OCI-LY3 (cell line): ENCODE data around the gene PRKAR1B.
"Not testable (repeated sequence)": the region's sequence is repeated elsewhere in the genome, so short reads cannot be mapped to it uniquely, and the experiment has no call there.

Source experiments
- H2AFZ ChIP-seq: fragments of 200-600, 300-600 bp; shearing (Covaris generic); 2 replicates; pipeline ENCODE4 v1.6.0; 2014; ENCODE audit warnings: antibody characterized with exemption, low read depth, low read length
- H3K27ac ChIP-seq: fragments of 200-600, 300-600 bp; sonication (generic); 2 replicates; pipeline ENCODE4 v1.5.1; 2014; ENCODE audit warnings: mild to moderate bottlenecking, low read length, moderate library complexity, mixed read lengths
- H3K27me3 ChIP-seq: fragments of 200-600, 300-600 bp; sonication (generic); 2 replicates; pipeline ENCODE4 v1.6.1; 2014; ENCODE audit warnings: low read depth, low read length, mixed read lengths
- H3K36me3 ChIP-seq: fragments of 200-600, 300-600 bp; sonication (generic); replicated peaks from 2 replicates; pipeline ENCODE3; 2014; ENCODE audit warnings: low read depth, low read length, mixed read lengths
- H3K4me1 ChIP-seq: fragments of 300-600, 200-600 bp; sonication (generic); 2 replicates; pipeline ENCODE4 v1.6.1; 2014; ENCODE audit warnings: low read length, mixed read lengths
- H3K4me2 ChIP-seq: fragments of 200-600, 300-600 bp; sonication (generic); 2 replicates; pipeline ENCODE4 v1.6.1; 2014; ENCODE audit warnings: low read length, mixed read lengths
- H3K4me3 ChIP-seq: fragments of 300-600, 200-600 bp; sonication (generic); 2 replicates; pipeline ENCODE4 v1.5.1; 2014; ENCODE audit warnings: antibody characterized with exemption, mild to moderate bottlenecking, low read length, moderate library complexity
- H3K79me2 ChIP-seq: fragments of 300-600, 200-600 bp; shearing (Covaris generic); 2 replicates; pipeline ENCODE4 v1.6.1; 2014; ENCODE audit warnings: mild to moderate bottlenecking, low read length, mixed read lengths
- H3K9ac ChIP-seq: fragments of 300-600, 200-600 bp; shearing (Covaris generic); 2 replicates; pipeline ENCODE4 v1.6.0; 2014; ENCODE audit warnings: mild to moderate bottlenecking, low read length, moderate library complexity
- H3K9me3 ChIP-seq: fragments of 200-600, 300-600 bp; shearing (Covaris generic); 2 replicates; pipeline ENCODE4 v1.6.1; 2014; ENCODE audit warnings: low read length, mixed read lengths; ENCODE audit not compliant: insufficient read depth
- H4K20me1 ChIP-seq: fragments of 200-600, 300-600 bp; sonication (generic); 2 replicates; pipeline ENCODE4 v1.6.1; 2016; ENCODE audit warnings: low read length, mixed read lengths; ENCODE audit not compliant: insufficient read depth
- EZH2phosphoT487 ChIP-seq: fragments of 200-600 bp; shearing (Covaris generic); IDR thresholded peaks from 2 replicates; pipeline ENCODE4 v1.6.1; 2018; ENCODE audit warnings: antibody characterized with exemption, mixed run types, low read depth
- TF ChIP-seq, protein P1 (sequence below): fragments of 200-600, 300-600 bp; sonication (generic); IDR thresholded peaks from 2 replicates; pipeline ENCODE4 v1.5.1; 2014; ENCODE audit warnings: antibody characterized with exemption, low read length, low read depth

PRKAR1B gene

DNA sequence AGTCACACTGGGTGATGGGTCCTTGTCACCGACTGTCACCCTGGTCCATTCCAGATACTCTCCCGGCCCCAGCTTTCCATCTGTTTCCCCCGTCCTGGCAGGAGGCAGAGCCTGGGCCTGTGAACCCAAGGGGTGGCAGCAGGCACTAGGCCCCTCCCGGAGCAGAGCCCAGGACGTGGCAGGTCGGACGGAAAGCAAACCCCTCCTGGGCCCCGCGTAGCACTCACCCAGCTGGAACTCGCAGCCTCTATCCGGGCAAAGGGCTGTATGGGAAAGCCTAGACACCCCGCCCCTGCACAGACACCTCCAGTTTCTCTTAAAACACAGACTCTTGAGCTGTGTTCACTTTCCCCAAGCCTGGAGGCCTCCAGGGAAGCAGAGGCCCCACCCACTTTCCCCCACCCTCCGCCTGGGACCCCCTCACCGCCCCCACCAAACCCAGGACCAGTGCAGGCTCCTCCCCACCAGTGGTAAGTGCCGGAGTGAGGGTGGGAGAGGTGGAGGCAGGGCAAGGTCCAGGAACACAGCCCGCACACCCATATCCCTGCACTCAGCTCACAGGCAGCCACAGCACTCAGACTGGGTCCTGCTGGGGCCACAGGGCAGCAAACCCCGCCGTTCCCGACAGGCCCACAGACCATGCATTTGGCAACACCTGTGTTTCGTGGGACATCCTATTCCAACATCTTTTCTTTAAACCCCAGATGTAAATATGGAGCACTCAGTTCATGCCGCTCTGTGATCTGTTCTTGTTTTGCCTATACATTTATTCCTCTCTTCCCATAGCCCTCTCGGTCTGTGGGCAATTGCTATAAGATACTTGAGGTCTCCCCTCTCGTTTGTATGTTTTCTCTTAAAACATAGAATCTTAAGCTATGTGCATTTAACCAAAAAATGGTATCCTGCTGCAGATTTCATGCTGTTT, 109.2 kb downstream of the PRKAR1B start:
- Histone ChIP-seq H3K9me3 (0 out of 2 replicates have a peak, but pooled peaks cover 8% of the 10 kb centered on the region), H2AFZ (no peak overlapping the region), H3K9ac (no peak overlapping the region), H3K4me1 (no peaks in the 10 kb centered on the region), H3K27me3 (no peaks in the 10 kb centered on the region), H3K36me3 (peaks cover 6% of the 10 kb centered on the region), H3K27ac (no peak overlapping the region), H3K4me2 (no peak overlapping the region), H4K20me1 (no peaks in the 10 kb centered on the region), H3K79me2 (no peaks in the 10 kb centered on the region), H3K4me3 (no peak overlapping the region)
- TF ChIP-seq, protein P1, sequence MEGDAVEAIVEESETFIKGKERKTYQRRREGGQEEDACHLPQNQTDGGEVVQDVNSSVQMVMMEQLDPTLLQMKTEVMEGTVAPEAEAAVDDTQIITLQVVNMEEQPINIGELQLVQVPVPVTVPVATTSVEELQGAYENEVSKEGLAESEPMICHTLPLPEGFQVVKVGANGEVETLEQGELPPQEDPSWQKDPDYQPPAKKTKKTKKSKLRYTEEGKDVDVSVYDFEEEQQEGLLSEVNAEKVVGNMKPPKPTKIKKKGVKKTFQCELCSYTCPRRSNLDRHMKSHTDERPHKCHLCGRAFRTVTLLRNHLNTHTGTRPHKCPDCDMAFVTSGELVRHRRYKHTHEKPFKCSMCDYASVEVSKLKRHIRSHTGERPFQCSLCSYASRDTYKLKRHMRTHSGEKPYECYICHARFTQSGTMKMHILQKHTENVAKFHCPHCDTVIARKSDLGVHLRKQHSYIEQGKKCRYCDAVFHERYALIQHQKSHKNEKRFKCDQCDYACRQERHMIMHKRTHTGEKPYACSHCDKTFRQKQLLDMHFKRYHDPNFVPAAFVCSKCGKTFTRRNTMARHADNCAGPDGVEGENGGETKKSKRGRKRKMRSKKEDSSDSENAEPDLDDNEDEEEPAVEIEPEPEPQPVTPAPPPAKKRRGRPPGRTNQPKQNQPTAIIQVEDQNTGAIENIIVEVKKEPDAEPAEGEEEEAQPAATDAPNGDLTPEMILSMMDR: no peak
- no peak for TF ChIP-seq EZH2phosphoT487

DNA sequence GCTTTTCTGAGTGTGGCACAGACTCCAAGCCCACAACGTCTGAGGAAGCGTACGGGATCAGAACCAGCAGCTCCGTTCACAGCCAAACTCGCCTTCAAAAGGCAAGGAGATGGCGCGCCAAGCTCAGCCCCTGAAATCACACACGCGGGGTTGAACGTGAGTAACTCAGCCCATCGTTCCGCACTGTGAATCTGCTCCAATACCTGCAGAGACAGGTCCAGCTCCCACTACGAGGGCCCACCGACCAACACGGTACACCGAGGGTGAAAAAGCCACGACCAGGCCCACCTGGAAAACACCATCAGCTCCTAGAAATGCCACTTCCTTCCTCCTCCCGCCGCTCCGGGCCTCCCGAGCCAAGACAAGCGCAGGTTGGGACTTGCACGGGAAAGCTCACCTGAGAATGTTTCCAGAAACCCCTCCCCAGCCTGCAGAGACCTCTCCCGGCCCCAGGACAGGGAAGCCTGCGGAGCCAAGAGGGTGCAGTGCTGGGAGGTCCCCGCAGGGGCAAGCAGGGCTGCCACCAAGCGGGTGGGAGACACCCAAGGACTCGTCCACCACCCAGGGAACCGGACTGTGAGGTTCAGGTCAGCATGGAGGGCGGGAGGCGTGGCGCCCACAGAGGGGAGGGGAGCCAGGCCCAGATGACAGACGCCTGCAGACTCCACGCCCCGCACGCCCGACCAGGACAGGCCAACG, 113.5 kb downstream of the PRKAR1B start:
- Histone ChIP-seq H3K9ac (no peak overlapping the region), H3K79me2 (no peaks in the 10 kb centered on the region), H3K4me2 (no peak overlapping the region), H3K36me3 (no peaks in the 10 kb centered on the region), H3K27me3 (no peaks in the 10 kb centered on the region), H4K20me1 (no peaks in the 10 kb centered on the region), H3K4me3 (no peak overlapping the region), H3K9me3 (no peaks in the 10 kb centered on the region), H3K4me1 (no peaks in the 10 kb centered on the region), H2AFZ (no peak overlapping the region), H3K27ac (no peak overlapping the region)
- TF ChIP-seq EZH2phosphoT487: no peak
- TF ChIP-seq, protein P1: no peak

DNA sequence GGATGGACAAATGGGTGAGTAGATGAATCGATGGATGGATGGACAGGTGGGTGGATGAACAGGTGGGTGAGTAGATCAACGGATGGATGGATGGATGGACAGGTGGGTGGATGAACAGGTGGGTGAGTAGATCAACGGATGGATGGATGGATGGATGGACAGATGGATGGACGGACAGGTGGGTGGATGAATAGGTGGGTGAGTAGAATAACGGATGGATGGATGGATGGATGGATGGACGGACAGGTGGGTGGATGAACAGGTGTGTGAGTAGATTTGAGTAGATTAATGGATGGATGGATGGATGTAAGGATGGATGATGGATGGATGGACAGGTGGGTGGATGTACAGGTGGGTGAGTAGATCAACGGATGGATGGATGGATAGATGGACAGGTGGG, 115.2 kb downstream of the PRKAR1B start:
- H3K27ac ChIP-seq, H3K27me3 ChIP-seq, H3K4me2 ChIP-seq, H4K20me1 ChIP-seq, H3K4me3 ChIP-seq, H2AFZ ChIP-seq, H3K4me1 ChIP-seq, H3K36me3 ChIP-seq, H3K9me3 ChIP-seq, H3K79me2 ChIP-seq, H3K9ac ChIP-seq: not testable (repeated sequence)

DNA sequence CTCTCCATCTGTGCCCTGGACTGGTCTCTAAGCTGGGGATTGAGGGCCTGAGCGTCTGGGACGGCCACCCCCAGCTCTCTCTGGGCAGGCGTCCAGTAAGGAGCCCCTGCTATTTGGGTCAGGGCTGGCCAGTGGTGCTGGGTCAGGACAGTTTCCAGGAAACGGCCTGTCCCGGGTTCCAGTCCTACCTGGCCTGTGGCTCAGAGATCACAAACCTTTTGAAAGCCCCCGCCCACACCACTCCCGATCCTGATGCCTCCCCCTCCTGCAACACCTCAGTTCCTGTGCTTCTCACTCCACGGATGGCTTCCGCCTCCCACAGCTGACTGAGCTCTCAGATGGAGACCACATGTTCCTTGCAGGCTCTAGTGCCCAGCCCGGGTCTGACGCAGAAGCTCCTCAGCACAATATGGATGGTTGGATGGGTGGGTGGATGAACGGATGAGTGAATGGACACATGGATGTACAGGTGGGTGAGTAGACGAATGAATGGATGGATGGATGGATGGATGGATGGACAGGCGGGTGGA, 115.7 kb downstream of the PRKAR1B start:
- H3K9me3 ChIP-seq: no peaks in the 10 kb centered on the region
- no peaks in the 10 kb centered on the region for H3K36me3 ChIP-seq
- TF ChIP-seq EZH2phosphoT487: no peak
- TF ChIP-seq, protein P1: no peak
- no peak overlapping the region for H3K4me3 ChIP-seq
- no peaks in the 10 kb centered on the region for H4K20me1 ChIP-seq
- H3K79me2 ChIP-seq: no peaks in the 10 kb centered on the region
- no peaks in the 10 kb centered on the region for H3K27me3 ChIP-seq
- H3K27ac ChIP-seq: no peak overlapping the region
- H3K4me1 ChIP-seq: no peaks in the 10 kb centered on the region
- H2AFZ ChIP-seq: no peak overlapping the region
- no peak overlapping the region for H3K9ac ChIP-seq
- no peak overlapping the region for H3K4me2 ChIP-seq
